H1 (cell line): ENCODE data around the gene AP2B1. TPM values are rescaled to one million over a fixed set of nuclear protein-coding genes. Genes with fewer than 3 reads are reported as not detected.

Experiments used
- ATF2 ChIP-seq: IDR thresholded peaks from 2 replicates; pipeline ENCODE4 v1.6.1; 2012; ENCODE audit warnings: low read length, inconsistent platforms
- BACH1 ChIP-seq: IDR thresholded peaks from 2 replicates; pipeline ENCODE4 v1.6.1; 2012; ENCODE audit warnings: low read length, improper control_type of control experiment
- CEBPB ChIP-seq: IDR thresholded peaks from 2 replicates; pipeline ENCODE4 v1.6.1; 2012; ENCODE audit warnings: low read depth, low read length
- CHD7 ChIP-seq: fragments of 300-600 bp; sonication (generic); IDR thresholded peaks from 2 replicates; pipeline ENCODE4 v1.7.1; 2012; ENCODE audit warnings: low read length, moderate library complexity, mild to moderate bottlenecking, inconsistent platforms; ENCODE audit not compliant: insufficient replicate concordance
- EZH2 ChIP-seq: fragments of 200-600 bp; sonication (generic); IDR thresholded peaks from 2 replicates; pipeline ENCODE4 v1.7.1; 2012; ENCODE audit warnings: low read depth, mild to moderate bottlenecking, moderate library complexity, low read length, inconsistent platforms; ENCODE audit not compliant: severe bottlenecking
- NANOG ChIP-seq: IDR thresholded peaks from 2 replicates; pipeline ENCODE4 v1.6.1; 2011; ENCODE audit warnings: low read length, low read depth, mild to moderate bottlenecking, inconsistent platforms; ENCODE audit not compliant: insufficient read depth, poor library complexity, severe bottlenecking
- POLR2A ChIP-seq, 2 experiments: IDR thresholded peaks; 1 replicate in 1 of 2; 2 replicates in 1 of 2; pipeline ENCODE4 v1.6.1; 2011; ENCODE audit warnings: low read depth in 2 of 2, low read length in 2 of 2, mild to moderate bottlenecking in 2 of 2; ENCODE audit errors: control extremely low read depth in 1 of 2
- SP2 ChIP-seq: IDR thresholded peaks from 2 replicates; pipeline ENCODE4 v1.6.1; 2012; ENCODE audit warnings: mild to moderate bottlenecking, low read length, inconsistent platforms
- TAF1 ChIP-seq: IDR thresholded peaks from 2 replicates; pipeline ENCODE4 v1.6.1; 2011; ENCODE audit warnings: mild to moderate bottlenecking, low read depth, low read length
- YY1 ChIP-seq: IDR thresholded peaks from 2 replicates; pipeline ENCODE4 v1.6.1; 2011; ENCODE audit warnings: low read depth, mild to moderate bottlenecking, low read length
- ZNF274 ChIP-seq: IDR thresholded peaks from 2 replicates; pipeline ENCODE4 v1.7.0; 2012; ENCODE audit warnings: low read length, borderline replicate concordance; ENCODE audit errors: extremely low read depth
- polyA plus RNA-seq, 7 experiments: library from polyadenylated mRNA; depleted of rRNA in 3 of 7; stranded (reverse) in 5 of 7; unstranded in 2 of 7; fragments of >200 nt in 5 of 7; fragments of 200-250 nt in 2 of 7; gene quantifications; 1 replicate in 5 of 7; 2 replicates in 1 of 7; 4 replicates in 1 of 7; pipeline versions ENCODE4 v1.2.1 to v1.2.3, GENCODE V29; 2011 to 2013; ENCODE audit warnings: missing spikeins in 2 of 7, mixed read lengths in 2 of 7
- total RNA-seq: library from RNA; stranded (reverse); fragmentation: NEBNext Ultra II Directional; extraction: Animal tissue kit (Norgen Biotek cat#: 25700); gene quantifications from 2 replicates; pipeline ENCODE4 v1.2.1, GENCODE V29; 2021

The AP2B1 gene
- total and polyA plus RNA-seq, 2 of the 8 experiments (the other 6 are each of a cell fraction or from before 2014, with no cell fraction given) = 95.5 to 199 TPM

GRCh38 chr17:35748341-35748841 lies 161.3 kb downstream of the AP2B1 start (continued):
- TF ChIP-seq CHD7 (no peak), ZNF274 (no peak), ATF2 (no peak), BACH1 (no peak), CEBPB (no peak), YY1 (no peak), TAF1 (no peak), POLR2A (IDR thresholded peaks at IDR 0.05; ENCODE audit: control extremely low read depth in 1 of 2, low read depth in 2 of 2, low read length in 2 of 2) (no peak), EZH2 (no peak), NANOG (no peak), SP2 (no peak)
